CD4-positive, alpha-beta T cell treated with Interleukin-10 for 1 hour (primary cell): ENCODE data around the gene BICC1.
A peak's percentile ranks its signal among the peaks of the same experiment; 100 is the strongest.

Source experiments
- DNase-seq: peaks from one replicate; pipeline ENCODE4 v3.0.0-alpha.2; 2020

The BICC1 gene

DNA sequence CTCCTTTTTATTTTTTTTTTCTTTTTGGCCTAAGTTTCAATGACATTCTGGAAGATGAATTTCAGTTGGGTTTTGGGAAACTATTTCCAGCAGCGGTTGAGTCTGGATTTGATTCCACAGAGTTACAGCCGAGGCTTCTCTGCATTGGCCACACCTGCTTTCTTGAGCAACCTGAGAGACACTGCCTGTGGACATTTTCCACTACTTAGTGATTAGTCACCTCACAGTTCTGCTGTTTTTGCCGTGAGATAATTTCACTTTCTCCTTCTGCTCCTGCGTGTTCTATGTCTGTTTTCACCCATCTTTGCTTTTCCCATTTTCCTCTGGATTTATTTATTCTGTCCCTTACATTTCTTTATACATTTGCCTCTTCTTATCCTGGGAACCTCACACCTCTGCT is 243.0 kb downstream of the BICC1 start:
- no peak for DNase-seq

DNA sequence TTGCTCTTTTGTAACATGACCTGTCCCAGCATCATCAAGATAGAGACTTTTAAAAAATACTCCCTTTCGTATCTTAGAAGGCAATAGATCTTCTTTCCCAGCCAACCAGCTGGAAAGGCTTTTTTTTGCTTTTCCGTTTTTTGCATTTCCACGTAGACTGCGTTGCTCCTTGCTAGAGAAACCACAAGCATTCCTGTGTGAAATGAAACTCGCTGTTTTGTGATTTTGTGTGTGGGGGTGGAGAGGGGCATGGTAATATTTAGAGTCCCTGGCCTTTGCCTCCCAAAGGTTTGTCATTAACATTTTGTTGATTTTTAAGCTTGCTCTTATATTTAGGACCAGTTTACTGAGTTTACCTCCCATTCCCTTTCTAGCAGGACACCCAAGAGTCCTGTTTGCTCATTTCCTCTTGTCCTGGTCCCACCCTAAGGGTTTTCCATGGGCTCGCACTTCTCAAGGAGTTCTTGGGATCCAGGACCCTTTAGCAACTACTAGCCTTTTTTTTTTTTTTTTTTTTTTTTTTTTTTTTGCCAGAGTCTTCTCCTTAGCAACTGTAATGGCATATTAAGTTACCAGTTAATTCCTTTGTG is 243.6 kb downstream of the BICC1 start:
- DNase-seq: no peak

DNA sequence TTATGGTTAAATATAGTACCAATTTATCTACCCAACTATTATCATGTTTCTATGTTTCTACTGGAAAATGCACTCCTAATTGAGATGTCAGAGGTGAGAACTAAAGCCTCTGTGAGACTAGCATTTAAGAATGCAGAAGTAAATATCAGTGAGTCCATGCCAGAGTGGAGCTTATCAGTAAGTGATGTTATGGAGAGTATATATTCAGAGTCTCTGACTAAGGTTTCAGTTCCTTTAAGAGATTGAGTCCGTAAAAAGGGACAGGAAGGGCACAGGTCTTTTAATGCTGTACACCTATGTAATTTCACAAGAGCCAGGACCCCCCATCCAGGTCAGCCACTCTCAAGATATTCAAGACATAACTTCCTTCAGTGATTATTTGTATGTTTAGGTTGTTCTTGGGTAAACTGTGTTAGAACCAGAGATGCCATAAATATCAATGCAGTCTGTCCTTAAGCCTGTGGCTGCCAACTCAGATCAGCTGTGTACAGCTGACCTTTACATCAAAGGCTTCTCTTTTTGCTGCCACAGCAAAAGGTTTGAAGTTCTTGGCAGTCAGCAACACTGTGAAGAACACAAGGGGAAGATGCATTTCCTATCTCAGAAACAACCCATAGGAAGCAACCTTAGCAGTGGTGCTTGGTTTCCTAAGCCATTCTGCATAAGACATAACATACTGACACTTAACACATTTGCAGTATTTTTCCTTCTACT is 244.8 kb downstream of the BICC1 start:
- DNase-seq: no peak

DNA sequence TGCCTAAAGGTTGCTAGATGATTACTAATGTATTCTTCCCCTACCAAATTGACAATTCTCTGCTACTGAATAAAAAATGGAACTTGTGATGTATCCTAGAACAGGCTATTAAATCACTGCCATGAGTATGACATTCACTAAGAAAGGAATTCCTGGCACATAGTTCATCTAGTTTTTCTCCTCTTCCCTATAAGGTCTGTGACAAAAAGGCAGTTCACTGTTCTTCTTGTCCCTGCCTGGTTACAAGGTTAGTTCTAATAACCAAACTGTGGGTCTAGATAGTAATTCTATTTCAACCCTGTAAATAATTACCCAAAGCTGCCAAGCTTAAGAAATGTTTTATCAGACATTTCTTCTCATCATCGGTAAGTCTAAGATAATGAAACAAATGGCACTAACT is 245.6 kb downstream of the BICC1 start:
- DNase-seq: no peak

DNA sequence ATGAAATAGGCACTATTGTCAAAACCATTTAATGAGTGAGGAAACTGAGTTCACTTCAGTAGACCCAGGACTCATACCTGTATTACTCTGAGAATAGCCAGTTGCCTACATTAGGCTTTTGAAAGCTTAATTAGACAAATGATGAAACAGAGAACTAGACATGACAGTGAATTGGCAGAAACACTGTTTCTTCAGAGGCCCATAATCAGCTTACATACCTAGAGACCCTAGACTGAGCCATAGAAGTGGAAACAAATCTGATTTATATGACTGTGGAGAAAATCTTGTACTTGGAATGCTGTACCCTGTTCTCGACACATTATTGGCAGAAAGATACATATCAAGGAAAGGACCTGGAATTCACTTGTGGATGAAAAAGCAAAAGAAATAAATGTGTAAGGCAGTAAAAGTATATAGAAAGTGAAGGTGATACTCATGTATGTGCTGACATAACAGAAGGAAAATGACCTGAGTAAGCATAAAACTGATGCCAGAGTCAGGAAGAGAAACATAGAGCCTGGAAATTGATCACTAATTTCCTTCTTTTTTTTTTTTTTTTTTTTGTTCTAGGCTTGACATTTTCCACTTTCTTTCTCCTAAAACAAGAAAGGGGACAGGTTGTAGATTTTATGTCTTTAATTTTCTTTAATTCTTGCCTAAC is 251.5 kb downstream of the BICC1 start:
- DNase-seq: no peak

DNA sequence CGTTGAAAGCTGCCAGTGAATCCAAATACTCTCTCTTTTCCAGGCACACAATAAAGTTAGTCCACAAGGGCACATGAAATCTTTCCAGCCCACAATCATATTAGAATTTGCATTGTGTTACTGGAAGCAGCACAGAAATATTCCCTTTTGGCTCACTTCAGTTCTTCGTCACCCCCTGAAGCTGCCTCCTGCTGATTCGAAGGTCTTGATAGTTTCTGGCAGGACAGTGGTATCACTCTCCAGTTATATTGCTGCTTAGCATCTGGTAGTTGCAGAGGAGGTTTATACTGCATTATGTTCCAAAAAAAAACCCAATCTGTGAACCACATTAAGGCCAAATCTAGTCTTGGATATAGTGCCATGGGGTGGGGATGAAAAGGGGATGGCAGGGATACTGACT is 253.2 kb downstream of the BICC1 start:
- no peak for DNase-seq

DNA sequence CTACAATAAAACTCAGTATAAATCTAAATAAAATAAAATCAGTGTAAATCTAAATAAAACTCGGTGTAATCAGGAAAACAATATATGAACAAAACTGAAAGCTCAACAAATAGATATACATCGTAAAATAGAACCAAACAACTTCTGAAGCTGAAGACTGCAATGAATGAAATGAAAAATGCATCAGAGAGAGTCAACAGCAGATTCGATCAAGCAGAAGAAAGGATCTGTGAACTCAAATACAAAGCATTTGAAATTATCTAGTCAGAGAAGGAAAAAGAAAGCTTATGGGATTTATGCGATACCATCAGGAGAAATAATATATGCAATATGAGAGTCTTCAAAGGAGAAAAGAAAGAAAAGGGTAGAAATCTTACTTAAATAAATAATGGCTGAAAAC is 255.0 kb downstream of the BICC1 start:
- no peak for DNase-seq

DNA sequence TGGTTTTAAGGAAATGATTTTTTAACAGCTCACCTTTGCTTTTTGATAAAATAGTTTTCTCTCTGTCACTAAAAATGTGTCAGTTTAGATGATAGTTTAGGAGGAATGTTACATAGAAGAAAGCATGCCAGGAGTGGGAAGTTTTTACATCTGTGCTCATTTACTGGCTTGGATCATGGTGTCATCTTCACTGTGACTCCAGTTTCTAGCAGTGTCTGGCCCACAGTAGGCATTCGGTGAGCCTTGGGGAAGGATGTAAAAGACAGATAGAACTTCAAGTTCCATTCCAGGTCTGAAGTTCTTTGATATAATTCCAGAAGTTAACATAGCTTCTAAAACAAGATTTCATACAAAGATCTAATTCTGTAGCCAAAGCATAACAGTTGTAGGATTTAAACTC is 259.2 kb downstream of the BICC1 start:
- no peak for DNase-seq

DNA sequence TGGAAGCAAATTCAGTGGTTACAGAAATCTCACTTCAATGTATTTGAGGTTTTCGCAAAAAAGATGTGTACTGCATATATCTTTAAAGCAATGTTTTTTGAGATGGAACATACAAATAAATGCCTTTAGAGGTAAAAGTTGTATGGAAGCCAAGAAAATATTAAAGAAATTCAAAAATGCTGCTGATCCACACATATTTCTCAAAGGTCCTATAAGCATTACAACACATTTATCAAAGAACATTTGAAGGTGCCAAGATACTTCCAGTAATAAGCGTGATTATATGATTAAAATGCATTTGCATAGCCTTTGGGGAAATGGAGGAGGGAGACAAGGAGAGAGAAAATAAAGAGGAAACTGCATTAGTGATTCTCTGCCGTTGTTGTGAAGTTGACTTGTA is 260.1 kb downstream of the BICC1 start:
- DNase-seq: no peak

DNA sequence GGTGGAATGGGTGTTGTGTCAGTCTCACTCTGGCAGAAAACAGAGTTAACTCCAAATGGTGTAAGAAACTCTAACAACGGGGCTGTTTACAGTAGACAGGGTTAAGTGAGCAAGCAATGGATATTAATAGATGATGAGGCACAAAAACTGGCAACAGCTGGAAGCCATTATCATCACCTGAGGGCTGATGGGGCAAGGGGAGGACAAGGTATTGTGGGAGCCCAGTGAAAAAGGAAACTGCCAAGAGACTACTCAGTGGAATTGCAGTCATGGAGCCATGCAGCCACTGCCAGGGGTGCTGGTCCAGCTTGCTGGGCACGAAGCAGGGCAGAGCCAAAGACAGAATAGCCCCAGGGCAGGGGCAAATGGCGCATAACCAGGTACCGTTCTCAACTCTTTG is 260.7 kb downstream of the BICC1 start:
- no peak for DNase-seq

DNA sequence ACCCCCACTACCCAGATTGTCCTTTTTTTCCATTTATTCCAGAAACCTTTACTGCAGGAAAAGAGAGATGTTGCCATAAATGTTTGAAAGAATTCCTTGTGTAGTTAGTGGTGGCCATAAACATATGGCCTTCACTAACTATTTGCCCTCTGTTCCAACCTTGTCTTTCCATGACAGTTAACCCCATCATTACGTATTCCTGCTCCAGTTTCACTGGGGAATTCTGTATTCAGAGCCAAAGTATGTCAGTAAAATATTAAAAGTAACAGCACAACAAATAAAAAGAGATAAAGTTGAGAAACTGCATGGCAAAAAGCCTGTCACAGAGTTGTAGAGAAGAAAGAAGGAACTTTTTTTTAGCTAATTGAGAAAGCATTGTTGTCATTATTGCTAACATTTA is 261.3 kb downstream of the BICC1 start:
- DNase-seq: no peak

DNA sequence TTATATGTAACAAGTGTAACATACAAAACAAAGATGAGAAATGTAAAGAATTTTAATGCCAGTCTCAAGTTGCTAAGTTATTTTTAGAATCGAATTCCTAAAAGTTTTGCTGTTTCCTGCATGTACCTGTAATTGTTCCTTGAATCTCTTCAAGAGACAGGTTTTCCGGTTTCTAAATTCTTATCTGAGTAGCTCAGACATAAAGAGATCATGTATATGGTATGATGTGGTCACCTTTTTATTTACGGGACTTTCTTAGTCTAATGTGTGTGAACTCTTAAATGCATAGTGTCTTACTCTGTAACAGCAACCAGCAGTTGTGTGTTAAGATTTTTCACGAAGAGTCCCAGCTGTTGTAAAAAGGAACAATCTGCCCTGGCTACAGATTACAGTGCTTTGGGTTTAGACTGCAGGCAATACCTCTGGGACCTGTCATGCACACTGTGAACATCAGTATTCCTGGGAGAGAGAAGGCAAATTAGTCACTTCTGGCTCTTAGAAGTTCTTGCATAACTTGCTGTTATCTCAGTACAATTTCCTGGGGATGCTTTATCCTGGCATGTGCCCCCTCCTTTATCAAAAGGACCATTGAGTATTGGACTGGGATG is 263.4 kb downstream of the BICC1 start:
- no peak for DNase-seq

DNA sequence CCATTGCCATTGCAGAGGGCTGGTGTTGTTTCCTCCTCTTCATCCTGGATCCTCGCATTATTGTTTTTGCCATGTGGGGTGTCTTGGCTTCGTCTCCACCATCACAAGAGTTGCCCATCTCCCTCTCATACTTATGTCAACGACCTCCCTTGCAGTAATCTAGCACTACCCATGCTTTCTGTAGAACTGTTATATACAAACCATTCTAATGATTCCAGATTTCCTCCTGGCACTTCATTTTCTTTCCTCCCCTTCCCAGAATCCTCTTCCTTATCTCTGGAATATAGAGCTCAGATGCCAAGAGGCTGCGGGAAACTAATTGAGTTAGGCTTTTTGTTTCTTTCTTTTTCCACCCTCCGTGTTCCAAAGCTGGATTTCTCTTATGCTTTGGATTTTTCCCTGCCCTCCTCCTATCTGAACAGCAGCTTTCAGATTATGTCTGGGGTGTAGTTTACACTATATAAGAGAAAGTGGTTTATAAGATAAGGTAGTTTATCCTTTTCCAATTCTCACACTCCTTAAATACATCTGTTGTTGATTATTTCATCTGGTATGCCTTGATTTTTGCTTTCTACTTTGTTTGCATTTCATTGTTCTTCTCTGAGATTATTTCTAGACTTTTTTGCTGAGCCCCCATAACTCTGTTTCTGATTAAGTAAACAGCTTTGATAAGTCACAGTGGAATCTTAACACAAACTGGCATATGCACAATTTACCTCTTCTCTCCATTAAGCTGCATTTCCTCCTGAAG is 264.1 kb downstream of the BICC1 start:
- DNase-seq: no peak

DNA sequence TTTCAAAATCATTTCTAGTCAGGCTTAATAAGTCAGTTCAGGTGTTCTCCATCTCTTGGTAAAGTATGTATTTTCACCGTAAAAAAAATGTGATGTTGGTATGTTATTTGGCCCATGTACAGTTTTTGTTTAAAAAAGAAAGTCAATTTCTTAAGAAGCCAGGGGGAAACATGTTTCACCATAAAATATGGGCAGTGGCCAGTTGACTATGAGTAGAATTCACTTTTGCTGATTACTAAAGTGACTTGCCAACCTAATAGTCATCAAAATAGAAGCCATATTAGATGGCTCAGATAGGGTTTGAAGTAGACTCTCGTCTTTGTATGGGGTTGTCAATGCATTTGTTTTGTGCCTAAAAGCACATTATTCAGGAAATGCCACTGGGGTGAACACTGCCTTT is 266.3 kb downstream of the BICC1 start:
- DNase-seq: no peak

DNA sequence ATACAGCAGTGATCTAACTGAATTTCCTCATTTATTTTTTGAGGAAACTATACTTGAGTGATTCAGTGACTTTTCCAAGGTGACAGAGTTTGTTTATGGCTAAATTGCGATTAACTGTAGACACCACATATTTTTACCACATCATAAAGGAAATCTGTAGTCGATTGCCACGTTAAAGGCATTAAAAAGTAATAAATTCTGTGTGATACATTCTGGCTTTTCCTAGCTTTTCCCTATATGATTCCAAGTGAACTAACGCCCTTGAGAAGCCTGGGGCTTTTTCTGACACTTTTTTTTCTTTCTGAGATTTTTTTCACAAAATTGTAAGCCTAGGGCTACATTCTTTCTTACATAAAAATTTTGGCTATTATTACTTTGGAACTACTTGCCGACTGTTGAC is 266.9 kb downstream of the BICC1 start:
- DNase-seq: no peak

DNA sequence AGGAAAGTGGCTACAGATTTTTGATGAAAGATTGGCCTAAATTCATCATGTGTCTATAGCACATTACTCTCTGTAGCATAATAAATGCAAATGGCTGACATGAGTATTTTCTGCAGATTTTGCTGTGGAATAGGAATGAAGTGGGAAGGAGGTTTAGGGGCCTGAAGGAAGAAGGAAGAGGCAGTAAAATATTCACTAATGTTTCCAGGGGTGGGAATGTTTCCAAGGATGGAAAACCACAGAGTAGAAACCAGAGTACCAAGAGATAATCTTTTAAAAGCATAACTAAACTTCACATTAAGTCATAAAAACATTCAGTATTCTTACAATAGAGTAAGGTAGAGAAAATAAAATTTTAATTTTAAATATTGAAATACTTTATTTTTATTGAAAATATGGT is 267.8 kb downstream of the BICC1 start:
- DNase-seq: no peak

DNA sequence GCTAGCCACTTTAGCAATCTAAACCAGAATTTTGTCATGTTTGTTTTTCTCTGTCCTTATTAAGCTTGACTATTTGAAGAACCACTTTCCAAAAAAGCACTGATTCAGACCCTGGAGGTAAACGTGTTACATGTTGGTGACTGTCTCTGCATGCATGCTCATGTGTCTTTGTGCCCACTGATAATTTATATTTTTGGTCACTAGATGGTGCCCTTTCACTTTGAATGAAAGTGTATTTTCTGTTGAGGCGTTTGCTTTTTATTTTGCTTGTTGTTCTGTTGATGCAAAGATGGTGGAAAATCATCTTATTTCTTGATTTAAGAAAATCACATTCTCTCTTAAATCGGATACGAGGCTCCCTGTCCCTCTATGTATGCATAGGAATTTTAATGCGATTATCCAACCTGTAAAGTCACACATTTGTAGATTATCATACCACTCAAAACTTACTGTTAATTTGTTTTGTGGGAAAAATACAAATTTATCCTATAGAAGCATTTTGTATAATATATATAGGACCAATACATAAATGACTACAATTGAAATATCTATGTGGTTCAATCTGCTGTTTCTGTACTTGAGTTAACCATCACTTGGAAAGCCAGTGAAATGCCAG is 269.3 kb downstream of the BICC1 start:
- peak; percentile 31 for DNase-seq

DNA sequence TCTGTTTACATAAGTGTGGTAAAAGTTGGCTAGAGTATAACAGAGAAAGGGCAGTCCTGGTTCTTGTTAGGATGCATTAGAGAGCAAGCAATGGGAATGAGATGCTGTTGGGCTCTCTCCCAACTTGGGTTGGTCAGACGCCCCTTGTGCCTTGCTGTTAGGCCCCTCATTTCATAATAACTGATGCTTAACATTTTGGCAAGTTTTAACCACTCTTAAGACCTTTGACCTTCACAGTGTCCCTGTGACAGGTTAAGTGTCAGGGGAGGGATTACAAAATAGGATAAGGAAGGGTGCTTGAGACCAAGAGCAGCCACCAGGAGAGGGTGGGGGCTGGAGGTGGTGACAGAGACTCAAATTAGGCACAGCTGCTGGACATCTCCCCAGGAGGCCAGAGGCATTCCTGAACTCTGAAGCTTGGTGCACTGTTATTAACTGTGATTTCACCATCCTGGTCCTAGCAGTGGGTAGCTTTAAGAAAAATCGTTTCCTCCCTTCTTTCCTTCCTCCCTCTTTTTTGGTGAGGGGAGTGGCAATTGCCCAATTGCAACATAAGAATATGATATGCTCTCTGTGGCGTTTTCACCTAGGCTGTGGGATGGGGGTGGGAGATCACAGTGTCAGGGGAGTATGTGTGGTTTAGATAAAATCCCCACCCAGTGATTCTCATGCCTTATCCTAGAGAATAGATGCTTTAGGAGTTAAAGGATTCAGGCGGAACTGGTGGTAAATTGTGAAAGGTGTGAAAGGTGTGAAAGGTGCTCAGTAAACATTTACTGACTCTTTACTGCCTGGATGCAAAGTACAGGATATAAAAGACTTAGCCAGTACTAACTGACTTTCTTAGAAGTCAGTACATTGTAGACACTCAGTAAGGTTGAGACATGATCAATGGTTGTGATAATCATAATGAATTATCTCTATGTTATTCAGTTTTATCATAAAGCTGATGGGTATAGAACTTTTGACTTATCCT is 270.5 kb downstream of the BICC1 start:
- DNase-seq: no peak

DNA sequence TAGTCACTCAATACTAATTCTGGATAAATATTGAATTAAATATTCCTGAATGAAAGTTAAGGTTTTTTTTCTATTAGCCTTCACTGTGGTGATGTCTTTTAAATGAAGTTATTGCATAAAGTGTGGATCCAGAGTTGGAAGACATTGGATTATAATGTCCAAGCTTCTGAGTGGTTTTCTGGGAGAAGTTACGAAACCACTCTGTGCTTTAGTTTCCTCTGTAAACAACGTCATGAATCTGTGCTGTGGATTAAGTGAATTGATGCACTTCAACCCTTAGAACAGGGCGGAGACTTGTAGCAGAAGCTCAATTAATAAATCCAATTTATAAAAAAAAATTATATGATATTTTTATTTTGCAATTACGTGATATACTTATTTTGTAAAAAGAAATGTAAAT is 271.7 kb downstream of the BICC1 start:
- no peak for DNase-seq

DNA sequence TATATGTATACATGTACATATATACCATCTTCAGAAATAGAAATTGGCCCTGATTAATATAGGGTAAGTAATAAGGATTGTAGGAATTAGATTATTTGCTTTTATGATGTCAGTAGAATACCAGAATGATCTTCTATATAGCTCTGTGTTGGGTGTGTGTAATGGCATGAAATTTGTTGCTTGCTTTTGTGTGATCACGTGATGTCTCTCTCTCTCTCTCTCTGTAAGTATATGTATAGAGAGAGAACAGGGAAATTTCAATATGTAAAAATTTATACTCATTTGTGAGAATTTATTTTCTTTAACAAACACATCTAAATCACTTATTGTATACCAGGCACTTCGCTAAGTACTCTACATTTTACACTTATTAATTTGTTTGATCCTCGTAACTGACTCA is 272.7 kb downstream of the BICC1 start:
- DNase-seq: no peak

DNA sequence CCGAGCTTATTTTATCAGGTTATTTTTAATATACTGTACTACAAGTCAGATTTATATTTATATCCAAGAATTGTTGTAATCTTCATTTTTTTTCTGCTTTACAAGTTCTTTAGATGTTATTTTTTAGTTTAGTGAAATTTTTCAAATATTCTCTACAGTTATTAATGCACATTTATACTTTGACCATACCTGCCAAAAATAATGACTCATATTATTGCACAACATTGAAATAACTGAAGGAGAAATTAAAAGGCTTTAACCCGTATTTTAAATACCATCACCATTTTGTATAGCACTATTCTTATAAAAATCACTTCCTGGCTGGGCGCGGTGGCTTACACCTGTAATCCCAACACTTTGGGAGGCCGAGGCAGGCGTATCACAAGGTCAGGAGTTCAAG is 278.5 kb downstream of the BICC1 start:
- DNase-seq: no peak

DNA sequence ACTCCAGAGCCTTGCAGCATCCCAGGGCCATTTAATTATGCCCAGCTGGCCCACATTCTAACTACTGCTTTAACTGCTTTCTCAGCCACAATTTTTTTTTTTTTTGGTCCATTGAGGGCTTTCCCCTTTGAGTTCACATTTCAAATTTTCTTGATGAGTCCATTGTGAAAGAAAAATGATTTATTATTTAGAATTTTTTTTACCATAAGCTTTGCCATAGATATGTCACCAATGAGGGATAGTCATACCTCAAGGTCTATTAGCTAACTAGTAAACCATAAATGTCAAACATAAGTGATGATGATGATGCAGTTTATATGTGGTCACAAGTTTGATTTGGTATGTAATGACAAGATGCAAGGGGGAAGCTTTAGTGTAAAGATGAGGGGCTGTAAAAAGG is 282.9 kb downstream of the BICC1 start:
- no peak for DNase-seq
